ENCODE measurements around the gene RBBP5.

RBBP5 gene

GRCh38 chr1:205075642-205076155 is 46.1 kb downstream of the RBBP5 start:
- no peak for DNase-seq (ENCODE audit: extremely low read depth in 1 of 2, low read depth in 1 of 2)

- no peak for DNase-seq (ENCODE audit: extremely low read depth in 1 of 2, low read depth in 1 of 2)
Observed at GRCh38 chr1:205074513-205074912, 47.3 kb downstream of the RBBP5 start.

- no peak for DNase-seq (ENCODE audit: extremely low read depth in 1 of 2, low read depth in 1 of 2)
Observed at GRCh38 chr1:205074084-205074483, 47.7 kb downstream of the RBBP5 start.

GRCh38 chr1:205073511-205073910 is 48.3 kb downstream of the RBBP5 start:
- no peak for DNase-seq (ENCODE audit: extremely low read depth in 1 of 2, low read depth in 1 of 2)

- DNase-seq (ENCODE audit: extremely low read depth in 1 of 2, low read depth in 1 of 2) = no peak
Observed at GRCh38 chr1:205072881-205073280, 48.9 kb downstream of the RBBP5 start.

GRCh38 chr1:205072286-205072685 is 49.5 kb downstream of the RBBP5 start:
- DNase-seq (ENCODE audit: extremely low read depth in 1 of 2, low read depth in 1 of 2) = no peak

GRCh38 chr1:205071801-205072200 is 50.0 kb downstream of the RBBP5 start:
- DNase-seq (ENCODE audit: extremely low read depth in 1 of 2, low read depth in 1 of 2) = no peak

GRCh38 chr1:205071028-205071409 is 50.8 kb downstream of the RBBP5 start:
- no peak for DNase-seq (ENCODE audit: extremely low read depth in 1 of 2, low read depth in 1 of 2)

- no peak for DNase-seq (ENCODE audit: extremely low read depth in 1 of 2, low read depth in 1 of 2)
Observed at GRCh38 chr1:205069371-205070125, 52.2 kb downstream of the RBBP5 start.

- DNase-seq (ENCODE audit: extremely low read depth in 1 of 2, low read depth in 1 of 2) = no peak
Observed at GRCh38 chr1:205068457-205069040, 53.2 kb downstream of the RBBP5 start.

- DNase-seq (ENCODE audit: extremely low read depth in 1 of 2, low read depth in 1 of 2) = no peak
Observed at GRCh38 chr1:205068001-205068400, 53.8 kb downstream of the RBBP5 start.

GRCh38 chr1:205067031-205067430 is 54.7 kb downstream of the RBBP5 start:
- no peak for DNase-seq (ENCODE audit: extremely low read depth in 1 of 2, low read depth in 1 of 2)

- DNase-seq (ENCODE audit: extremely low read depth in 1 of 2, low read depth in 1 of 2) = no peak
Observed at GRCh38 chr1:205066141-205066818, 55.5 kb downstream of the RBBP5 start.

- no peak for DNase-seq (ENCODE audit: extremely low read depth in 1 of 2, low read depth in 1 of 2)
Observed at GRCh38 chr1:205065666-205066065, 56.1 kb downstream of the RBBP5 start.

GRCh38 chr1:205064741-205065316 is 56.9 kb downstream of the RBBP5 start:
- DNase-seq (ENCODE audit: extremely low read depth in 1 of 2, low read depth in 1 of 2) = no peak

- no peak for DNase-seq (ENCODE audit: extremely low read depth in 1 of 2, low read depth in 1 of 2)
Observed at GRCh38 chr1:205064301-205064700, 57.5 kb downstream of the RBBP5 start.

GRCh38 chr1:205062895-205063294 is 58.9 kb downstream of the RBBP5 start:
- DNase-seq (ENCODE audit: extremely low read depth in 1 of 2, low read depth in 1 of 2) = no peak

- DNase-seq (ENCODE audit: extremely low read depth in 1 of 2, low read depth in 1 of 2) = no peak
Observed at GRCh38 chr1:205062319-205062718, 59.5 kb downstream of the RBBP5 start.

GRCh38 chr1:205061665-205062069 is 60.1 kb downstream of the RBBP5 start:
- peak; percentile 33 to 44 for DNase-seq (ENCODE audit: extremely low read depth in 1 of 2, low read depth in 1 of 2)

GRCh38 chr1:205061227-205061626 is 60.6 kb downstream of the RBBP5 start:
- DNase-seq (ENCODE audit: extremely low read depth in 1 of 2, low read depth in 1 of 2) = no peak

- no peak for DNase-seq (ENCODE audit: extremely low read depth in 1 of 2, low read depth in 1 of 2)
Observed at GRCh38 chr1:205060746-205061145, 61.0 kb downstream of the RBBP5 start.

GRCh38 chr1:205059660-205060059 is 62.1 kb downstream of the RBBP5 start:
- no peak for DNase-seq (ENCODE audit: extremely low read depth in 1 of 2, low read depth in 1 of 2)

Data from stimulated activated CD8-positive, alpha-beta memory T cell treated with anti-CD3 and anti-CD28 coated beads, Interleukin-7, amount 100 ng/mL, for 48 hours (primary cell).